Occipital lobe (tissue), 2 donors: ENCODE data around the gene POLA2. TPM values are rescaled to one million over a fixed set of nuclear protein-coding genes. Genes with fewer than 3 reads are reported as not detected.
"Not testable (repeated sequence)": the region's sequence is repeated elsewhere in the genome, so short reads cannot be mapped to it uniquely, and the experiment has no call there.

Experiments
- DNase-seq: peaks from one replicate; lab custom pipeline; 2025; lab: John Stamatoyannopoulos, UW
- total RNA-seq: library from RNA; depleted of rRNA; stranded (reverse); fragments of >200 nt; gene quantifications from one replicate; pipeline ENCODE4 v1.2.3, GENCODE V29; 2014

Gene POLA2
- total RNA-seq, 1 donor from 2014 or later: 0.94 TPM

DNA sequence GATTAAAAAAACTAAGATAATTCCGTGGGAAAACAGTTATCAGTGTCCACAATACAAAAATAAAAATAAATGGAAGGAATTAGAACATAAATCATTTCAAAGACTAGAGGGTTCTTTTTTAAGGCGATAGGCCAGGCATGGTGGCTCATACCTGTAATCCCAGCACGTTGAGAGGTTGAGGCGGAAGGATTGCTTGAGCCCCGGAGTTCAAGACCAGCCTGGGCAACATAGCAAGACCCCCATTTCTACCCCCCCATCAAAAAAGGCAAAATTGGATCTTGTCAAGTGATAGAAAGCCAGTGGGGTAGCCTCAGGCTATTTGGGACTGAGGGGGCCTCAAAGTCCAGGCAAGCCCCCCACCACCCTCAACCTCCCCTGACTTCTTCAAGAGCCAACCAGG, 20.6 kb upstream of the POLA2 start:
- DNase-seq: no peak

DNA sequence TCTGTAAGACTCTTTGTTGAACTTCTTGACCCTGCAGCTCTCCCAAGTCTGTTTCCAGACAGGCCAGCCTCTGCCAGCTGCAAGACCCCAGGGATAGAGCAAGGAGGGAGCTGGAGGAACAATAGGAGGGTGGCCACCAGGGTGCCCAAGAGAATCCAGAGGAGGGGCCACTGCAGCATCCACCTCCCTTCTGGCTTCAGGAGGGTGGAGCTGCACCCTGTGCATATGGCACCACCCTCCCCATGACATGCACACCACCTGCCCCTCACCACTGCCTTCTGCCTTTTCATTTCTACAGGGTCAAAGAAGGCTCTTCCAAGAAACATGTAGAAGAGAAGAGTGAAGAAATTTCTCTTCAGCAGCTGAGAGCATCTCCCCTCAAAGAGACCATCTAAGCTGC, 20.1 kb upstream of the POLA2 start:
- DNase-seq: no peak

- DNase-seq: no peak
Observed at GRCh38 chr11:65242389-65242788, 19.4 kb upstream of the POLA2 start.

DNA sequence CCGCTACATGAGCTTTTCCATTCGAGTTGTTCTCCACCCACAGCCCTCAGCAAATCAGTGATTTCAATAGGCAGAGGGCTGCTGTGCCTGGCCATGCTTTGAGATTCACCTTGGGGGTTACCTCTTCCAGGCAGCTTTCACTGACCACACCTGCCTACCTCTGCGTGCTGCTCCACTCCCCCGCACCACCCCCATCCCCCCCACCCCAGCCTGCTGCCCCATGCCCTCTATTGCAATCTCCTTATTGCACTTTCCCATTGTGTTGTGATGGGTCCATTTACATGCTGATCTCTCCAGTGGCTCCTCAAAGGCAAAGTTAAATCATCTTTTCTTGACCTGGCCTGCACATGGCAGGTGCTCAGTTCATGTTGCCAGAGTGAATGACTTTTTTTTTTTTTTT, 18.0 kb upstream of the POLA2 start:
- DNase-seq: no peak

DNA sequence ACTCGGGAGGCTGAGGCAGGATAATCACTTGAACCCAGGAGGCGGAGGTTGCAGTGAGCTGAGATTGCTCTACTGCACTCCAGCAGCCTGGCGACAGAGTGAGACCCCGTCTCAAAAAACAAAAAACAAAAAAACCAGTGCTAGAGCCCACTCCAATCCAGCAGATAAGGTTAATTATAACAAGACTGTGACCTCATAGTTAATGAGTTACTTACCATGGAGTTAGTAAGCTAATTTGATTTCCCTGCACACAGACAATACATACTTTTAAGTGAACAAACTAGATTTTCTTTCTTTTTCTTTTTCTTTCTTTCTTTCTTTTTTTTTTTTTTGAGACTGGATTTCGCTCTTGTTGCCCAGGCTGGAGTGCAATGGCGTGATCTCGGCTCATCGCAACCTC, 16.7 kb upstream of the POLA2 start:
- not testable (repeated sequence) for DNase-seq

- no peak for DNase-seq
Observed at GRCh38 chr11:65246506-65246905, 15.3 kb upstream of the POLA2 start.

GRCh38 chr11:65248184-65248710, 13.5 kb upstream of the POLA2 start:
- not testable (repeated sequence) for DNase-seq

DNA sequence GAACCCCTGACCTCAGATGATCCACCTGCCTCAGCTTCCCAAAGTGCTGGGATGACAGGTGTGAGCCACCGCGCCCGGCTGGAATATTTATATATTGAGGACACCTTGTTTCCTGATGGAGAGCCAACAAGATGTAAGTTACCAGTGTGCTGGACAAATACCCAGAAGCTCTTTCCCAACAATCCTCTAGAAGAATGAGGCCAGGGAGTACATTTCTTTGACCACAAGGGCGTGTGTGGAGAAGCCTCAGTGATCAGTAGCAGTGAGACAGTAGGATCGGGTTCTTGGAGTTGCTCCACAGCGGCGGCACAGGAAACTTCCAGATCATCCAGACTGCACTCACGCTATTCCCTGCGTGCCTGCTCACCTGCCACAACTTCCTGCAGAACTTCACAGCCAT, 10.3 kb upstream of the POLA2 start:
- DNase-seq: no peak

DNA sequence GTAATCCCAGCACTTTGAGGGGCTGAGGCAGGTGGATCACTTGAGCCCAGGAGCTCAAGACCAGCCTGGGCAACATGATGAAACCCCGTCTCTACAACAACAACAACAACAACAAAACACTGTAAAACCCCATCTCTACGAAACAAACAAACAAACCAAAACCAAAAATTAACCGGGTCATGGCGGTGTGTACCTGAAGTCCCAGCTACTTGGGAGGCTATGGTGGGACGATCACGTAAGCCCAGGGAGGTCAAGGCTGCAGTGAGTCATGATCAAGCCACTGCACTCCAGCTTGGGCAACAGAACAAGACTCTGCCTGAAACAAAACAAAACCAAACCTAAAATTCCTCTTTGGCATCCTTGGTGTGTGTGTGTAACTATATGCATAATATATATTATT, 7.0 kb upstream of the POLA2 start:
- no peak for DNase-seq

DNA sequence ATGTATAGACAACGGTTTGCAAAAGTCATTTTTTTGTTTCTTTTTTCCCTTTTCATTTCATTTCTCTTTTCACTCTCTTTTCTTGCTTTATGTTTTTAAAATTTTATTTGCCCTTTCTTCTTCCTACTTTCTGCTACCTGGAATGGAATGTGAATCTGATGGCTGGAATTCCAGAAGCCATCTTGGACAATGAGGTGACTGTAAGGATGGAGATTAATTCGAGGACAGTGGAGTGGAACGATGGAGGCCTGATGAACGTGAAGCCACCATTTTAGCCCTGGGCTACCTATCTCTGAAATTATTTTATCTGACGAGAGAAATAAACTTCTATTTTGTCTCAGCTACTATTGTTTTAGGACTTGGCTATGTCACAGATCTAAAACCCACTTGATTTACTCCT, 2.8 kb upstream of the POLA2 start:
- no peak for DNase-seq

DNA sequence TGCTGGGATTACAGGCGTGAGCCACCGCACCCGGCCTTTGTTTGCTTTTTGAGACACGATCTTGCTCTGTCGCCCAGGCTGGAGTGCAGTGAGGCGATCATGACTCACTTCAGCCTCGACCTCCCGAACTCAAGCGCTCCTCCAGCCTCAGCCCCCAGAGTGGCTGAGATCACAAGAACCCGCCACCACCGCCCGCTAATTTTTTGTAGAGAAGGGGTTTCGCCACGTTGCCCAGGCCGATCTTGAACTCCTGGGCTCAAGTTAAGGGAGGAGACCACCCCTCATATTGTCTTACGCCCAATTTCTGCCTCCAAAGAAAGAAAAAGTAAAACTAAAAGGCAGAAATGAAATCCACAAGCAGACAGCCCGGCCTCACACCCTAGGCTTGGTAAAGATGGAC, 1.5 kb upstream of the POLA2 start:
- no peak for DNase-seq

DNA sequence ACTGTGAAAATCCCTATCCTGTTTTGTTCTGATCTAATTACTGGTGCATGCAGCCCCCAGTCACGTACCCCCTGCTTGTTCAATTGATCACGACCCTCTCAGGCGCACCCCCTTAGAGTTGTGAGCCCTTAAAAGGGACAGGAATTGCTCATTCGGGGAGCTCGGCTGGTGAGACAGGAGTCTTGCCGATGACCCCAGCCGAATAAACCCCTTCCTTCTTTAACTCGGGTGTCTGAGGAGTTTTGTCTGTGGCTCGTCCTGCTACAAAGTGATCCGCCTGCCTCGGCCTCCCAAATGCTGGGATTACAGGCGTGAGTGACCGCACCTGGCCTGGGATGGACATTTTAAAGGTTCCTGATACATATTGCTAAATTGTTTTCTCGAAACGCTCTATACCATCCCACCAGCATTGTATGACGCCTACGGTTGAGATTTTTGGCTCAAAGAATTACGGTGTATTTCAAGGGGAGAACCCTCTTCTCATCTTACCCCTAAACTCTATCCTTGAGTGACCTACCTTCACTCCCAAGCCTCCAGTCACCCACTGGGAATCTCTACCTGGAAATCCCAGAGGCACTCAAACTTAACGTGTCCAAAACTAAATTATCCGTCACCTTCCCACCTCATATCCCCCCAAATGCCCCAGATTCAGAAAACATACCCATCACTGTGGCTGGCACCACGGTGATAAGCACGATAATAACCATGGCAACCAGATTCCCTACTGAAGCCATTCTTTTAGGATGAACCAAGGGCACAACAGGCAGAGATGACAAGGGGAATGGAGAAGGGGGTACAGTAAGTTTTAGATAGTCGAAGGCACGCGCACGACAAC, 789 bp upstream of the POLA2 start:
- no peak for DNase-seq

DNA sequence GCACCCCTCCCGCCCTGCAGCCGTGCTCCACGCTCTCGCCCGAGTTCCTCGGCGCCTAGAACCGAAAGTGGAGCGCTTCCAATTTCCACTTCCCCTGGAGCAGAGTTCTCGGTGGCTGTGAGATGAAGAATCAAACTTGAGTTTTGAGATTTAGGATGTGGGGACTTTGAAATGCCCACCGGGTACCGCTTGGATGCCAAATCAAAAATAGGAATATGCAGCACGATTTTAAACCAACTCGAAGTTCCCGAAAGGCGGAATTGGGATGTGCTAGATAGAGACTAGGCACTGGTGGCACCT, 569 bp downstream of the POLA2 start:
- no peak for DNase-seq

DNA sequence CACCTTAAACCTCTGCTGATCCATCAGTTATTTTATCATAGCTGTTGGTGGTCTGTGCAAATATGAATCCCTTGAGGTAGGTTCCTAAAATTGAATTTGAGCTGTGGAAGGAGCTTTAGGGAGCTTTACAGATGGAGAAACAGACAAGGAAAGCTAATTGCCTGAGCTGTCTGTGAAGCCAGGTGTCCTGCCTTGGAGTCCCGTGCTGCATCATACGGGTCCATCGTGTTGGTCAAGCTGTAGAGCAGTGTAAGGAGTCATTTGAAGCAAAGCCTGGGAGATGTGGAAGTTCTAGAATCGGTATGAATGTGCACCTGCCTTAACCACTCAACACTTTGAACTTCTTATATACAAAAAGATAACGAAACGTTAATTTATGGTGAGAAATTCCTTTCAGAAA, 1.0 kb downstream of the POLA2 start:
- no peak for DNase-seq

GRCh38 chr11:65264747-65265146, 3.0 kb downstream of the POLA2 start:
- DNase-seq: not testable (repeated sequence)

DNA sequence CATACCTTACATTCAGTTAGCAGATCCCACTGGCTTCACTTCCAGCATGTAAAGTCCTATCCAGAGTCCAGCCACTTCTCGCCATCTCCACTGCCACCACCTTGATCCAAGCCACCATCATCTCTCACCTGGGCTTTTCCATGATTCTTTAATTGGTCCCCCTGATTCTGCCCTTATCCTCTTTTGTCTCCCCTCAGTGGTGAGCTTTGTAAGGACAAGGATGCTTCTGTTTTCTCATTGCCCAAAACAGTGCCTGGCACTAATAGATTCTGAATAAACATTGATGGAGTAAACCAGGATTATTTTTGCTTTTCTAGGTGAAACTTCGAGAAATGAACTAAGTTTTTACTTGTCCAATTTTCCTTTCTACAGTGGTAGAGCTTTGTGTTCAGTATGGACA, 4.4 kb downstream of the POLA2 start:
- DNase-seq: no peak

DNA sequence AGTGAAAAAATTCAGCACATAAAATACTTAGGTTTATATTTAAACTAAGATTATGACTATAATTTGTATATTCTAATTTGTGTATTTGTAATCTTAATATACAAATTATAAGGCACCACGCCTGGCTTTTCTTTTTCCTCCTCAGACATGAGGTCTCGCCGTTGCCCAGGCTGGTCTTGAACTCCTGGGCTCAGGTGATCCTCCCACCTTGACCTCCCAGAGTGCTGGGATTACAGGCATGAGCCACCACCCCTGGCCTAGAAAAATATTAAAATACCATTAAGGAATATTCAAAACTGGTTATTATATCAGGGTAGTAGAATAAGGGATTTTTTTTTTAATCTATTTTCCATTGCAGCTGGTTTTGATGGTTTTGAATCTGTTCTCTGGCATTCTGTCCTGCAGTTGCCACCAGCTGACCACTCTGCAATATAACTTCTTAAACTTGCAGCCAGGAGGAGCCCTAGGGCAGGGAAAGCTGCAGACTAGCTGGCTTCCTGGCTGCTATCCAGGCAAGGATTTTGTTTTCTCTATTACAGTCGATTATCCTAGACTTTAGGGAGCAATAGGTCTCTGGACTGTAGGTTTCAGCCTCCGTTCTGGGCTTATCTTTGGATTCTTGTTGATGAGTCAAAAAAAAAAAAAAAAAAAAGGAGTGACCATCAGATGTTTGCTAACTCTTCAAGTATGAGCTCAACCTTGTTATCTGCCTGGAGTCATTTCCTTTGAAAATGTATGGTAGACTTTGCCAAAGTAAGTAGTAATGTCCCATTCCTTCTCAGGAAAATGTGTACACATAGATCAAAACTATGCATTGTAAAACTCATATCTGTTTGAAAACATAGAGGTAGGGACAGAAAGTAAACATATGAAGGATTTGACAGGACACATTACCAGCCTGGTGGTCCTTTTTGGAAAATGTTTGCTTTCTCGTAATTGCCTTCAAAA, 13.2 kb downstream of the POLA2 start:
- peak; percentile 28 for DNase-seq

DNA sequence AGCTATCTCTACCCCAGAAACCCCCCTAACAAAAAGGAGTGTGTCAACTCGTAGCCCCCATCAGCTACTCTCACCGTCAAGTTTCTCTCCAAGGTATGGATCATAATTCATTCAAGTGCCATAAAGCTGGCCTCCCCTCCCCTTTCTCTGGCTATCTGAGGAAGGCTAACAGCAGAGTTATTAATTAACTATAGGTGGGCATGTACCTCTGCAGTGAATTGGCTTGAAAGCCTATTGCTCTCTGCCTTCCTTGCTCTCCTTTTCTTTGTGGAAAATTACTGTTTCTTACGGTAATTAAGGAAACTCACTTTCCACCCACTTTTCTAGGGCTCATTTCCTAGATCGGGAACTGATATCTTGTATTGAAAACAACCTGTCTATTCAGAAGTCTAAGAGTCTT, 14.1 kb downstream of the POLA2 start:
- DNase-seq: no peak

DNA sequence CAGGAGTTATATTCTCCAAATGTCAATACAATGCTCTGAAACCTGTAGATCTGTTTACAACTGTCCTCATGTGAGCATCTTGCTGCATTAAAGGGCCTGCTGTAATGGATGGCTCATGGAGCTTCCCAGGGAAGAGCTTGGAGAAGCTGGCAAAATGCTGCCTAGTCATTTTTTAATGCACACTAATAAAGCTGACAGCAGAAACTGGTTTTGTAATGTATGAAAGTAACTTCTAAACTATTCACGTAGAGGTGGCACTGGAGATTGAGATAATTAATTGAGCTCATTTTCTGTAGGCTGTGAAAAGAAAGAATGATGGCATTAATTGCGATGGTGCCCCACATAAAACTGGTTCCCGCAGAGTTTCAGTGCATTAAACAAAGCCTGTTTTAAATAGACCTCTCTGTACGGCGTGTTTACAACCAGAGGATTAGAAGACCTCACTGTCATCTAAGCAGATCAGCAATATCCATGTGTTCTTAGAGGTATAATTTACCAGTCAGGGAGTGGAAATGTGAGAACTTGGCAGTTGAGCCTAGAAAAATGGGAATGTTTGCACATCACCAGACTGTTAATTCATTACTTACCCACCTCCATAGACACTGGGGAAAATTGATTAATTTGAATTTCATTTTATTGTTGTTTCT, 16.0 kb downstream of the POLA2 start:
- DNase-seq: no peak

DNA sequence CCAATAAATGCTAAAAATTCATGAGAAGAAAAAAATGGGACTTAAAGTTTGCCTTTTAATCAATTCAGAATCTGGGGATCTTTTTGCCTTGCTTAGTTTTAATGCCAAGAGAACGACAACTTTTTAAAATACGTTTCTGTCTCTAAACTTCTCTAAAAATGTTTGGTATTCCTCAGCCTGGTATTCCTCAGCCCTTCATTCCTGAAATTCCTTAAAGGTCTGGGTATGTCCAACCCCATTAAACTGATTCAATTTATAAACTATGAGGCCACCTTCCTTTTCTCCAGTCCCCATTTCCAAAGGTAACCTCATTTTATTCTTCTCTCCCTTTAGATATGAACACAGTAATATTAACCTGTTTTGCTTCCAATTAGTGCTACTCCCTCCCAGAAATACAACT, 16.6 kb downstream of the POLA2 start:
- DNase-seq: no peak

- DNase-seq: no peak
Observed at GRCh38 chr11:65279279-65279678, 17.5 kb downstream of the POLA2 start.
